GM23248 (cell line): ENCODE data around the gene NRDC. TPM values are rescaled to one million over a fixed set of nuclear protein-coding genes. Genes with fewer than 3 reads are reported as not detected.
"Not testable (repeated sequence)": the region's sequence is repeated elsewhere in the genome, so short reads cannot be mapped to it uniquely, and the experiment has no call there.

Experiments
- DNase-seq: peaks from one replicate; pipeline ENCODE4 v3.0.0-alpha.2; 2015
- H2AFZ ChIP-seq: fragments of 200-600 bp; sonication (generic); 2 replicates; pipeline ENCODE4 v1.6.1; 2016; ENCODE audit warnings: antibody characterized with exemption
- H3F3A ChIP-seq: fragments of 200-600 bp; sonication (generic); 2 replicates; pipeline ENCODE4 v1.6.1; 2016; ENCODE audit warnings: mild to moderate bottlenecking, antibody characterized with exemption, mixed run types; ENCODE audit not compliant: insufficient read depth
- H3K27ac ChIP-seq: fragments of 200-600 bp; sonication (generic); 2 replicates; pipeline ENCODE4 v1.5.1; 2016; ENCODE audit warnings: mild to moderate bottlenecking
- H3K27me3 ChIP-seq: fragments of 200-600 bp; sonication (generic); replicated peaks from 2 replicates; pipeline ENCODE4 v1.6.1; 2016; ENCODE audit warnings: mild to moderate bottlenecking; ENCODE audit not compliant: insufficient read depth
- H3K36me3 ChIP-seq: fragments of 200-600 bp; sonication (generic); 2 replicates; pipeline ENCODE4 v1.6.1; 2016; ENCODE audit warnings: low read depth, mild to moderate bottlenecking
- H3K4me1 ChIP-seq: fragments of 200-600 bp; sonication (generic); 2 replicates; pipeline ENCODE4 v1.6.1; 2016; ENCODE audit warnings: mild to moderate bottlenecking; ENCODE audit not compliant: insufficient read depth
- H3K4me2 ChIP-seq: fragments of 200-600 bp; sonication (generic); one replicate; pipeline ENCODE4 v1.6.1; 2016; ENCODE audit warnings: mild to moderate bottlenecking; ENCODE audit not compliant: unreplicated experiment
- H3K4me3 ChIP-seq: fragments of 200-600 bp; sonication (generic); 2 replicates; pipeline ENCODE4 v1.5.1; 2016; ENCODE audit warnings: mild to moderate bottlenecking
- H3K79me2 ChIP-seq: fragments of 200-600 bp; sonication (generic); 2 replicates; pipeline ENCODE4 v1.6.1; 2016; ENCODE audit warnings: mild to moderate bottlenecking; ENCODE audit not compliant: insufficient read depth
- H3K9ac ChIP-seq: fragments of 200-600 bp; sonication (generic); 2 replicates; pipeline ENCODE4 v1.6.1; 2016; ENCODE audit warnings: mild to moderate bottlenecking
- H3K9me2 ChIP-seq: fragments of 200-600 bp; sonication (generic); 2 replicates; pipeline ENCODE4 v1.6.1; 2016; ENCODE audit warnings: mixed run types, mild to moderate bottlenecking, moderate library complexity; ENCODE audit not compliant: insufficient read depth
- H3K9me3 ChIP-seq: fragments of 200-600 bp; sonication (generic); one replicate; pipeline ENCODE4 v1.6.1; 2017; ENCODE audit warnings: low read depth
- H4K20me1 ChIP-seq: fragments of 200-600 bp; sonication (generic); 2 replicates; pipeline ENCODE4 v1.6.0; 2016; ENCODE audit not compliant: insufficient read depth
- EZH2 ChIP-seq: fragments of 200-600 bp; sonication (generic); IDR thresholded peaks from 2 replicates; pipeline ENCODE4 v1.6.1; 2018; ENCODE audit warnings: antibody characterized with exemption, mild to moderate bottlenecking; ENCODE audit not compliant: insufficient read depth, poor library complexity, severe bottlenecking
- EZH2phosphoT487 ChIP-seq: fragments of 200-600 bp; sonication (generic); IDR thresholded peaks from 2 replicates; pipeline ENCODE4 v1.6.1; 2018; ENCODE audit warnings: antibody characterized with exemption, moderate library complexity, mild to moderate bottlenecking, low read depth; ENCODE audit not compliant: insufficient read depth
- WGBS, 2 experiments: methylation state at CpG; one replicate each; pipeline ENCODE4 v1.1.6; 2015 to 2017; ENCODE audit warnings: low lambda C conversion rate in 2 of 2, low coverage in 1 of 2; ENCODE audit errors: missing lambda C conversion rate in 2 of 2; 5-methylcytosine and 5-hydroxymethylcytosine counted together
- in situ Hi-C: fragments of 300-500 bp; cut with MboI; formaldehyde crosslinking; loops from 2 replicates; pipeline ENCODE4 v1.15.0; 2020
- polyA plus RNA-seq: library from polyadenylated mRNA; unstranded; fragments of >200 nt; fragmentation: Nextera tagmentation; extraction: Ambion mirVana; gene quantifications from 2 replicates; pipeline ENCODE4 v1.2.1, GENCODE V29; 2016
- total RNA-seq: library from RNA; depleted of rRNA; stranded (reverse); fragments of >200 nt; shearing (Covaris generic); gene quantifications from 2 replicates; pipeline ENCODE4 v1.2.3, GENCODE V29; 2014

Gene NRDC
- total and polyA plus RNA-seq, 2 experiments from 2014 or later = 55.2 to 129 TPM

DNA sequence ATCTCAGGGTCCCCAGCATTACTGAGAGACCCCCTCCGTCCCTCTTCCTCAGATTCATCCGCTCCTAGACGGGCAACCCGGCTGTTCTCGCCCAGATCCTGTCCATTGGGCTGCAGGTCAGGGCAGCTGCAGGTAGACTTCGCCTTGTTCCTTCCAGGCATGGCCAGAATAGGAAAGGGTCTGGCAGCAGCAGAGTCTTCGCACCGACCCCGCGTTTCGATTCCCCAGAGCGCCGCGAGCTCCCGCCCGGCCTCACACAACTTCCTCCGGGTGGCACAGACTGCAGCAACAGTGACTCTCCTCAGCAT is 265 bp downstream of the NRDC start:
- 0 to 1% methylated on average over 17 of the region's 17 CpGs for WGBS, 2 experiments
- Histone ChIP-seq H3K79me2 (peaks cover 51% of the 10 kb centered on the region), H3K9me2 (no peaks in the 10 kb centered on the region), H3F3A (peaks cover 19% of the 10 kb centered on the region), H3K9ac (peak overlapping the region; percentile 98), H3K4me2 (peak overlapping the region; percentile 87), H2AFZ (peak overlapping the region; percentile 81), H3K36me3 (no peaks in the 10 kb centered on the region), H3K27me3 (no peaks in the 10 kb centered on the region), H3K9me3 (no peaks in the 10 kb centered on the region), H3K4me1 (peaks cover 29% of the 10 kb centered on the region), H3K27ac (peak overlapping the region; percentile 98), H4K20me1 (0 out of 2 replicates have a peak, but pooled peaks cover 3% of the 10 kb centered on the region), H3K4me3 (peak overlapping the region; percentile 90)
- in situ Hi-C loops = no loop called here
- TF ChIP-seq EZH2phosphoT487 = no peak
- TF ChIP-seq EZH2 = no peak
- DNase-seq = no peak

DNA sequence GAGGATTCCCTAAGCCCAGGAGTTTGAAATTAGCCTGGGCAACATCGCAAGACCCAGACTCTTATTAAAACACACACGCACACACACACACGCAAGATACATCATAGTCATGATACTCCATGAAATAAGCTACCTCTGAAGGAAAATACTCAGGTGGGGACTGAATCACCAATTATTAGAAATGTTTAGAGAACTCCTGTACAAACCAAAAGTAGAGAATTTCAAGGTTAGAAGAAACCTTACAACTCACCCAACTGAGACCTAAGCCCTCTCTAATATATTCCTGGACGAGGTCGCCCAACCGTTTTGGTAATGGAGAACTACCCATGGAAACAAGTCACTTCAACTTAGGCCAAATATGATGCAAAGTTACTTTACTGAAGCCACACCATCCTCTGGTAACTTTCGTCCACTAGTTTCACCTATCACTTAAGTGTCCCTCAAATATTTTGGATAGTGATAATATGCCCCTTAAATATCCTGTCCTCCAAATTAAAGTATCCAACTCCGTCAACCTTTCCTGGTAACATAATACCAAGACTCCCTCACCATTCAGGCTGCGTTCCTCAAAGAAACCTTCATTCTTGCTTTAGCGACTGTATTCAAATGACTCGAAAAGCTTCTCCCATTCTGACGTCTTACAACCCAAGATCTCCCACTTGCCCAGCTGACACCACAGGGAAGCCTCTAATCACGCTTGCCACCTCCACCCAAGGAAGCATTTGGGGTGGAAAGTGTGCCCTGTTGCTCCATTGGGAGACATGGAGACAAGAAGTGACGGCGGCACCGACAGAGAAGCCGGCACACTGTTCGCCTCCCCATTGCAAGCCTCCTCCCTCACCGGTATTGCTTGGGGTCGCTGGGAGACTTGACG is 856 bp downstream of the NRDC start:
- H3K9ac ChIP-seq = peak overlapping the region; percentile 98
- peak overlapping the region; percentile 90 for H3K4me3 ChIP-seq
- peaks cover 57% of the 10 kb centered on the region for H3K79me2 ChIP-seq
- H3K9me3 ChIP-seq = no peaks in the 10 kb centered on the region
- peak; percentile 73 for DNase-seq
- peaks cover 19% of the 10 kb centered on the region for H3F3A ChIP-seq
- peaks cover 5% of the 10 kb centered on the region; the same call in 1 of the 2 replicates for H3K36me3 ChIP-seq
- H3K27me3 ChIP-seq = no peaks in the 10 kb centered on the region
- H3K27ac ChIP-seq = peak overlapping the region; percentile 98
- in situ Hi-C loops = no loop called here
- 0 out of 2 replicates have a peak, but pooled peaks cover 3% of the 10 kb centered on the region for H4K20me1 ChIP-seq
- 10 to 12% methylated on average over 21 of the region's 21 CpGs for WGBS, 2 experiments
- no peaks in the 10 kb centered on the region for H3K9me2 ChIP-seq
- H3K4me1 ChIP-seq = peaks cover 29% of the 10 kb centered on the region
- no peak for TF ChIP-seq EZH2phosphoT487
- no peak for TF ChIP-seq EZH2
- peak overlapping the region; percentile 81 for H2AFZ ChIP-seq
- H3K4me2 ChIP-seq = peak overlapping the region; percentile 87

DNA sequence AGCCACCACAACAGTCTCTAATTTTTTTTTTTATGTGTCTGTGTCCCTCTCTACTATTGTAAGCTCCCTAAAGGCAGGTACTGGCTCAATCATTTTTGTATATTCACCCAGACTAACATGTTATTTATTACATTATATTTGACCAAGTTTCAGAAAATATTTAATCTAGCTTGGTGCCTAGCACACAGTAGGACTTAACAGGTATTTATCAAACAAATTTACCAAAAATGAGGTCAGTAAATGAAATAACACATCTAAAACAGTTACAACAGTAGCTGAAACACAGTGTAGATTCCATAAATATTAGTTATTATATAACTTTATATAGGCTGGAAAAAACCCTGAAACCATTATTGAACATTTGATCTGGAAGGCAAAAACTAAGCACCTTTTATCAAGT is 2.7 kb downstream of the NRDC start:
- Histone ChIP-seq H3K4me1 (peaks cover 29% of the 10 kb centered on the region), H3K4me3 (peak overlapping the region; percentile 90), H3K9me2 (no peaks in the 10 kb centered on the region), H3K27me3 (no peaks in the 10 kb centered on the region), H3K4me2 (peak overlapping the region; percentile 87), H3K79me2 (peaks cover 76% of the 10 kb centered on the region), H3K9me3 (no peaks in the 10 kb centered on the region), H3K36me3 (peaks cover 8% of the 10 kb centered on the region; the same call in 1 of the 2 replicates), H3K27ac (no peak overlapping the region), H2AFZ (no peak overlapping the region), H3F3A (peaks cover 19% of the 10 kb centered on the region), H3K9ac (no peak overlapping the region), H4K20me1 (0 out of 2 replicates have a peak, but pooled peaks cover 3% of the 10 kb centered on the region)
- TF ChIP-seq EZH2phosphoT487 (no peak), EZH2 (no peak)
- DNase-seq = no peak
- in situ Hi-C loops = no loop called here

DNA sequence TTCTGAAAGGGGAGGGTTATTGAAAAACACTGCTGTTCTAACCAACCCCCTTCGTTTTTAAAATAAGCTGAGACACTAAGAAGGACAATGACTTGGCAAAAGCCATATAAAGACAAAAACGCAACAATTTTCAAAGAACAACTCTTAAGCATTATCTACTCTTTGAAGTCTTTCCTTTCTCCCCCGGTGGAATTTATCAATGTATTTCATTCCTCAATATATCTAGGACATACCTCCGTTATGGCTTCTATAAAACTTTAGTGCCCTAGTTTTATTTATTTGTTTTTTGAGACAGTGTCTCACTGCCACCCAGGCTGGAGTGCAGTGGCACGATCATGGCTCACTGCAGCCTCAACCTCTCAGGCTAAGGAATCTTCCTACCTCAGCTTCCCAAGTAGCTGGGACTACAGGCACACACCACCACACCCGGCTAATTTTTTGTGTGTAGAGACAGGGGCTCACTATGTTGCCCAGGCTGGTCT is 3.2 kb downstream of the NRDC start:
- Histone ChIP-seq H4K20me1 (peaks cover 4% of the 10 kb centered on the region; the same call in 1 of the 2 replicates), H3K9me3 (no peaks in the 10 kb centered on the region), H3K9ac (no peak overlapping the region), H3F3A (peaks cover 19% of the 10 kb centered on the region), H2AFZ (no peak overlapping the region), H3K4me1 (peaks cover 29% of the 10 kb centered on the region), H3K27me3 (no peaks in the 10 kb centered on the region), H3K4me2 (peak overlapping the region; percentile 87), H3K9me2 (no peaks in the 10 kb centered on the region), H3K36me3 (peaks cover 8% of the 10 kb centered on the region; the same call in 1 of the 2 replicates), H3K27ac (no peak overlapping the region), H3K4me3 (peak overlapping the region; percentile 90), H3K79me2 (peaks cover 81% of the 10 kb centered on the region)
- in situ Hi-C loops = no loop called here
- no peak for DNase-seq
- WGBS, 2 experiments = 85 to 86% methylated on average over 6 of the region's 6 CpGs
- no peak for TF ChIP-seq EZH2phosphoT487

DNA sequence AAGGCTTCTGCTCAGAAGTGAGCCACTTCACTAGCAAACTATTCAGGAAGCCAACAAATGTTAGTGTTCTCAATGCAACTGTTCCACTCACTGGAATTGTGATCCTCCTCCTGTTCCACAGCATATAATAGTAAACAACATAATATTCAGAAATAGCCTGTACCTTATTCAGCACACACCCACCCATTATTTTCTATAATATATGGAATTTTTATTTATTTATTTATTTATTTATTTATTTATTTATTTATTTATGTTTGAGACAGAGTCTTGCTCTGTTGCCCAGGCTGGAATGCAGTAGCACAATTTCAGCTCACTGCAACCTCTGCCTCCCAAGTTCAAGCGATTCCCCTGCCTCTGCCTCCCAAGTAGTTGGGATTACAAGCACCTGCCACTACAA is 5.3 kb downstream of the NRDC start:
- peaks cover 15% of the 10 kb centered on the region for H3F3A ChIP-seq
- H2AFZ ChIP-seq, H3K4me2 ChIP-seq, in situ Hi-C loops, H3K4me3 ChIP-seq, H3K9me2 ChIP-seq, H3K27ac ChIP-seq, DNase-seq, H3K9ac ChIP-seq, H3K27me3 ChIP-seq, H3K36me3 ChIP-seq, H3K9me3 ChIP-seq: not testable (repeated sequence)
- peaks cover 25% of the 10 kb centered on the region for H3K4me1 ChIP-seq
- H4K20me1 ChIP-seq = peaks cover 15% of the 10 kb centered on the region; the same call in 1 of the 2 replicates
- peaks cover 100% of the 10 kb centered on the region for H3K79me2 ChIP-seq
- 89 to 100% methylated on average over 1 of the region's 1 CpG for WGBS, 2 experiments
